GM18870 (cell line): ENCODE data around the gene APEX1.
A peak's percentile ranks its signal among the peaks of the same experiment; 100 is the strongest.

Experiments used
- ATAC-seq: cut with Tn5 transposase; IDR thresholded peaks from one replicate; pipeline ENCODE4 v1.9.1; 2021; ENCODE audit warnings: moderate library complexity; ENCODE audit not compliant: unreplicated experiment

Gene APEX1

DNA sequence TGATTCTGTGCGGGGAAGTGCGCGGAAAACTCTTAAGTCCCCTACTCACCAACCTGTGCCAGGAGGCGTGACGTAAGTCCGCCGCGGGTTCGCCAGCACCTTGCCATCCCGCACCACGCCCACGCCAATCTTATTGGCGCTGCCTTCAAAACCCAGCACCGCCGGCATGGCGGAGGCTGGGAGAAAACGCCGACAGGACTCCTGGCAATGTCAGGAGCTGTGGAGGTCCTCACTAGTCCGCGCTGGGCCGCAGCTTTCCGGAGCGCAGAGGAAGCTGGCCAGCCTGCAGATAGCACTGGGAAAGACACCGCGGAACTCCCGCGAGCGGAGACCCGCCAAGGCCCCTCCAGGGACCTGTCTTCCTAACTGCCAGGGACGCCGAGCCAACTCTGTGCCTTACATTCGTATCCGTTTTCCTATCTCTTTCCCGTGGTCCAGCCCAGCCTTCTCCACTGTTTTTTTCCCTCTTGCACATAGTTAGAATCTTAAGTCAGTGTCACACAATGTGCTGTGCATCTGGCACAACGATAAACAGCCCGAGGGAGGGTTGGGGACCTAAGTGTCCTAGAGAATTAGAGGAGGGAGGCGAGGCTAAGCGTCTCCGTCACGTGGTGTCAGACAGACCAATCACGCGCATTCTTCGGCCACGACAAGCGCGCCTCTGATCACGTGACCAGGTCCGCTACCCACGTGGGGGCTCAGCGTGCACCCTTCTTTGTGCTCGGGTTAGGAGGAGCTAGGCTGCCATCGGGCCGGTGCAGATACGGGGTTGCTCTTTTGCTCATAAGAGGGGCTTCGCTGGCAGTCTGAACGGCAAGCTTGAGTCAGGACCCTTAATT is at the start of gene APEX1, which contains the start of gene OSGEP:
TSS of gene APEX1 (plus strand) at position 711 of the 839 bp plus-strand sequence. CDS start 420 bp downstream, outside the sequence.
TSS of gene OSGEP (minus strand) at position 297 of the 839 bp plus-strand sequence. CDS start at position 168, 129 bp downstream.
- peak; percentile 82 for ATAC-seq

DNA sequence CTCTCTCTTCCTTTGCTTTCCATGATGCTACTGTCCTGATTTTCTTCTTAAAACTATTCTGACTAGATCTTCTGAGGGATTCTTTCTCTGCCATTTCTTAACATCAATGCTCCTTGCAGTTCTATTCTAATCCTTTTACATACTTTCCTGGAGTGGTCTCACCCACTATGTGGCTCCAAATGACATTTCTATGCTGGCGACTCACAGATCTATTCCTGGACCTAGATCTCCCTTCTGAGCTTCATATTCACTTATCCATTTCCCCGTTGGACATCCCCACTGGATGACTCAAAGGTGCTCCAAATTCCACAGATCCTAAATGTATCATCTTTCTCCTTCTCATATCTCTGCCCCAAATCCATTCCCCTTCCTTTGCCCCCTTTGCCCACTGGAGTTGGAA is 45.8 kb upstream of the APEX1 start:
- ATAC-seq: no peak

DNA sequence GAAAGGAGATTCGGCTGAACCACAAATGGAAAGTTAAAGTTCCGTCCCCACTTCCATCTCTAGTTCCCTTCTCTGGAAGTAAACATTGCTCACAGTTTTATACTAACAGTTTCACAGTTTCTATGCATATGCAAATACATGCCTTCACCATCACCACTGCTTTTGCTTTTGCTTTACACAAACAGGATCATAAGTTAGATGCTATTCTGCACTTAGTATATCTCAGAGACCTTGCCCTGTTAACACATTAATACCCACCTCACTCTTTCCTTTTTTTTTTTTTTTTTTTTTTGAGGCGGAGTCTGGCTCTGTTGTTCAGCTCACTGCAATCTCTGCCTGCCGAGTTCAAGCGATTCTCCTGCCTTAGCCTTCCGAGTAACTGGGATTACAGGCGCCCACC is 42.6 kb upstream of the APEX1 start:
- ATAC-seq: peak; percentile 61

GRCh38 chr14:20412876-20413743 is 41.9 kb upstream of the APEX1 start, which contains the start of gene TEP1:
TEP1 (minus strand) TSS chr14:20413501; CDS start chr14:20408439, 5,062 bp downstream.
- ATAC-seq: peak; percentile 26

GRCh38 chr14:20413744-20414082 is 41.3 kb upstream of the APEX1 start:
- ATAC-seq: no peak

DNA sequence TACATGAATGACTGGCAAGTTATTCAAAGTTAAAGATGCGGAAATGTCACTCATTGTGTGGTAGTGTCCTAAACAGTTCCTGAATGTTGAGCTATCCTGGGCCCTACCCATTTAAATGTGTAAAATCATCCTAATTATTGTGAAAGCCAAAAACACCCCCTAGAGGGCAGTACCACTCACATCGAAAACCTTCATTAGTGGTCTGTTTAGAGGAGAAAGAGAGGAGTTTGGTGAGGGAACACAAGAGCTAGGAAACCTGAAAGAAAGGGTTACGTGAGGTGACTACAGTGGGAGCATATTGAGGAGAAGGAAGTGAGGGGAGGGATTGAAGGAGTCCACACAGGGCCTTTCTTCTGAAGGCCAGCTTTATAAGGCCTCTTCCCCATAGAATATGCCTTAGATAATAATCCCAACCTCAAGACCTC is 39.2 kb upstream of the APEX1 start:
- peak; percentile 56 for ATAC-seq

- ATAC-seq: no peak
These were observed 38.8 kb upstream of the APEX1 start for GRCh38 chr14:20416223-20416622.

- ATAC-seq: no peak
These were observed 37.5 kb upstream of the APEX1 start for GRCh38 chr14:20417250-20418186.

DNA sequence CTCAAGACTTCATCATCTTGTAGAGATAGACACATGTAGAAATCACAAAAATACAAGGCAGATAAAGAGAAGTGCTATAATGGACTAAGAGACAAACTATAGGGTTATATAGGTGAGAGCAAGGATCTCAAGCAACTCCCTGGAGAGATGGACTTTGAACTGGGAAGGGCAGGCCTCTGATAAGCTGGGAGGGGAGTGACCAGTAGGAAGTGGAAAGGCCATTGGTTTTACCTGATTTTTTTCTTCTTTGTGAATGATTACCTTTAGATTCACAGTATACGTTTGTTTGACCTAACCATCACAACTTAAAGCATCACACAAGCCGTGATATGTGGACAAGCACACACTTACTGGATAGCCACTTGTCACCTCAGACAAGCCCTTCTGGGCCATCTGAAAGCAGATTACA is 36.5 kb upstream of the APEX1 start:
- ATAC-seq: no peak

GRCh38 chr14:20419419-20419818 is 35.6 kb upstream of the APEX1 start:
- no peak for ATAC-seq

DNA sequence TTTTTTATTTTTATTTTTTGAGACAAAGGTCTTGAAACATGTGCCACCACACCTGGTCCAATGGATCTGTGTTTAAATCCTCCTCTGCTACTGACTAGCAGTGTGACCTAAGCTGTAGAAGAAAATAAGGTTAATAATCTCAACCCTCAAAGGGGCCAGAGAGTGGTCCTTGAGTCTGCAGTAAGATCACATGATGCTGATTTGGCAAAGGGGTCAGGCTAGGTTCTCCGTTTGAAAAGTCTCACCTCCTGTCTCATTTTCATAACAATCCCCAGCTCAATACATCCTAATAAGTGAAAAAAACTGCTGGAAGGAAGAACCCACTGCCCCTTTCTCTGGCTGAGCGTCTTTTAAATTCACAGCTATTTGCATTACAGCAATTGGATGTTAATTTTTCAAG is 33.8 kb upstream of the APEX1 start:
- ATAC-seq: no peak

- no peak for ATAC-seq
These were observed 32.1 kb upstream of the APEX1 start for GRCh38 chr14:20422886-20423285.

- ATAC-seq: no peak
These were observed 30.2 kb upstream of the APEX1 start for GRCh38 chr14:20424851-20425250.

DNA sequence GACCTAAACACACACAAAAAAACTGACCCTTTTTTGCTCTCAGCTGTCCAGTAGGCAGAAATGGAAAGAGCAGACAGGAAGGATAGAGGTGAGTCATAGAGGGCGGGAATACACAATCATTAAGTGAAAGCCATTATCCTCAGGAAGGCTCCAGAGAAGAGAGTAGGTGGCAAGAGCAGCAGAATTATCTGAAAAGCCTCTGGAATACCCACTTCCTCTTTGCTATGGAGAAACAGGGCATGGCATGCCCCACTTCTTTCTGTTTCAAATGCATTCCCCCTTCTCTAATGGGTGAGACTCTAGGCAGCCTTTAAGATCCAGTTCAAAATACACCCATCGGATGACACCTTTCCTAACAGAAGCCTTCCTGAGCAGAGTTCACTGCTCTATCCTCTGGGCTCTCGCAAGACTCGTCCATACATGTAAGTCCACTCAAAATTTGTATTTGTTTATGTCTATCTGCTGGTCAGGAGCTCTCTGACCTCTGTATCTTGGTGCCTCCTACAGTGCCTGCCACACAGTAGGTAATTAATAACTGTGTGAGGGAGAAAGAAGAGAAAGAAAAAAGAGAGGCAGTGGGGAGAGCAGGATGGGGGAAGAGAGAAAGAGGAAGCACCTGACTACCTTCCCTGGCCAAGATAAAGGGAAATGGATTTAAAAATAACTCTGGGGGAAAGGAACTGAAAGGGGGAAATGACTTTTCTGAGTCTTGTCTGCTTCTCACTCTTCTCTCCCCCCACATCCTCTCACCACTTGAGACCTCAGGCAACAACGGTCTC is 27.6 kb upstream of the APEX1 start:
- ATAC-seq: peak; percentile 67

GRCh38 chr14:20428010-20428365 is 27.0 kb upstream of the APEX1 start:
- peak; percentile 27 for ATAC-seq

- no peak for ATAC-seq
These were observed 26.2 kb upstream of the APEX1 start for GRCh38 chr14:20428802-20429201.

DNA sequence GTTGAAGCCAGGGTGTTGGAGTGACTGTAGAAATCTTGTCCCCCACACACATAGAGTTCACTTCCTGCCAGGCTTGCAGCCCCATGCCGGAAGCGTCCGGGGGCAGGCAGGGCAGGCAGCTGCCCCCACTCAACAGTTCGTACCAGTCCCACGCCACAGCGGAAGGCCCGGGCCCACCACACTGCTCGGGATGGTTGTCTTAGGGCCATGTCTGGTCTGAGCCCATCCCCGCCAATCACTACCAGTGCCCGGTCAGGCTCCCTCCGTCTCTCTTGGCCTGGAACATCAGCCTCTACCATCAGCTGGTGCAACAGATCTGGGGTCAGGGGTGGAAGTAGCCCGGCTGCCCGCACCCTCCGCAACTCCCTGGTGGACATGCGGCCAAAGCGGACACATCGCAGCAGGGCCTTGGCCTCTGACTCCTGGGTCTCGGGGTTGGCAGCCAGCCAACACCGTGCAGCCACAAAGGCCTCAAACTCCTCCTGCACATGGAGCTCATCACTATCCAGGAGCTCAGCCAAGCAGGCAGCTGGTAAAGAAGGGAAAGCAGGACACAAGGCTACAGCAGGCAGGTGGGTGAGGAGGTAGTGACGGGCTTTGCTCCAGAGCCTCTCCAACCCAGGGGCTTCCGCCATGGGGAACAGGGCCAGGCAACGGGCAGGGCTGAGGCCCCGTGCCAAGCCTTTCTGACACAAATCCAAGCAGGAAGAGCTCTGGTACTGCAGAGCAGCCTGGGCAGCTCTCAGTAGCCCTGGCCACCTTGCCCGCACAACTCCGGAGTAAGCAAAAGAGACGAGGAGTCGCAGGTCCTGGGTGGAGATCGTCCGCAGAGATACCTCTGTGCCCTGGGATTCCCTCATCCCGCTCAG is 25.0 kb upstream of the APEX1 start:
- ATAC-seq: no peak

DNA sequence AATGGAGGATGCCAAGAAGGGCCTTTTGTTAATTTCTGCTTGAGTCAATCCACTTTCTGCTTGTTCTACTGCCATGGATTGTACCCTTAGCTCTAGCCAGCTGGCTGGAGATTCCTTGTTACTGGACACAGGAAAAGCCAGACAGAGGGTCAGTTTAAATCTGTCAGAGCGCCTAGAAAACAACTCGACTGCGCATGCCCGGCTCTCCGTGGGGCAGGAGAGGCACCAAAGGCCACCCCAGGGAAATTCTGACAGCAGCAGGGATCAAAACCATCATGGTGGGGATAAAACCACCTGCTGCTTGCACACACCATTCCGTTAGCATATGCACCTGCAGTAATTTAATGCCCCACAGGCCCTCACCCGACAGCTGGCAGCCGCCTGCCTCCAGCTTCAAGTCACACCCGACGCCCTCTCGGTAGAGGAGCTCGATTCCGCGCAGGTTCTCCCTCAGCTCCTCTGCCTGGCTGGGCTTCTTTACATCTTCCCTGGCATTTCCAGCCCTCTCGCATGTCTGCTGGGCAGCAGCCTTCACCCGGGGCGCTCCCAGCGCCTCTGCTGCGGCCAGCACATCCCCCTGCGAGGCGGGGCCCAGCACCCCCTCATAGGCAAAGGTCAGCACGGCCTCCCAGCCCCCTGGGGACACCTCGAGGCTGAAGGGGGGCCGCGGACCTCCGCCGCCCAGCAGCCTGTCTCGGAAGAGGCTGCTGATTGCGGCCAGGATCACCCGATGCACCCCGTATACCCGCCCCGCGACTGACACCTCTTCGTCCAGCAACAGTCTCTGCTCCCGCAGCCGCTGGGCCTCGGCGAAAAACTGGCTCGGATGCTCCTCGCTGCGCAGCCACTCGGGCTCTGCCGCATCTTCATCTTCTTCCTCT is 20.1 kb upstream of the APEX1 start:
- no peak for ATAC-seq
